WTC11 (cell line): ENCODE results near the gene PPP1R12B.

Experiments
- ATF1 ChIP-seq: sonication (generic); formaldehyde crosslinking; IDR thresholded peaks from 2 replicates; pipeline ENCODE4 v1.8.1; 2023; ENCODE audit warnings: mild to moderate bottlenecking, moderate library complexity, missing genetic modification reagents
- CTCF ChIP-seq: fragments of 200-600 bp; IDR thresholded peaks from 2 replicates; pipeline ENCODE4 v1.8.0; 2022; ENCODE audit warnings: antibody characterized with exemption
- FOXP1 ChIP-seq: sonication (generic); formaldehyde crosslinking; IDR thresholded peaks from 2 replicates; pipeline ENCODE4 v1.8.0; 2022; ENCODE audit warnings: missing genetic modification reagents, mild to moderate bottlenecking, moderate library complexity, borderline replicate concordance
- MAX ChIP-seq: sonication (generic); formaldehyde crosslinking; IDR thresholded peaks from 2 replicates; pipeline ENCODE4 v1.8.0; 2022; ENCODE audit warnings: mild to moderate bottlenecking, missing genetic modification reagents
- PRDM15 ChIP-seq: sonication (generic); formaldehyde crosslinking; IDR thresholded peaks from 2 replicates; pipeline ENCODE4 v1.8.0; 2022; ENCODE audit warnings: missing genetic modification reagents
- TF ChIP-seq, protein P1 (sequence below): sonication (generic); formaldehyde crosslinking; IDR thresholded peaks from 2 replicates; pipeline ENCODE4 v1.8.1; 2023; ENCODE audit warnings: mild to moderate bottlenecking, missing genetic modification reagents

DNA sequence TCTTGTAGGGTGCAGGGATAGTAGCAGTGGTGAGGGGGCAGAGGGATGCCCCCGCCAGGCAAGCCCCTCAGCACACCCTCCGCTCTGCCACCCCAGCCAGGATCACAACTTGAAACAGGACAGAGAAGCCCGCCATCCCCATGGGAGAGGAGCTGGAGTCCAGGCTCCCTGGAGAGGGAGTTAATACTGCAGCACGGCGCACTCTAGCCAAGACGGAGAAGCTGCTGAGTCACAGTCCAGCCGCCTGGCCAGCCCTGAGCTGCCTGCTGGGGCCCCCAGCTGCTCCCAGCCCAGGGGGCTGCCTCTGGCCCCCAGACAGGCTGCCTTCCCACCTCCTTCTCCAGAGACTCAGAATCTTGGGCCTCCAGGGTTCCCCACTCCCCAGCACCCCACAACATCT lies 274.6 kb downstream of the PPP1R12B start:
- no peak for TF ChIP-seq ATF1 (CRISPR knock-in tag)
- no peak for TF ChIP-seq CTCF
- TF ChIP-seq, protein P1, sequence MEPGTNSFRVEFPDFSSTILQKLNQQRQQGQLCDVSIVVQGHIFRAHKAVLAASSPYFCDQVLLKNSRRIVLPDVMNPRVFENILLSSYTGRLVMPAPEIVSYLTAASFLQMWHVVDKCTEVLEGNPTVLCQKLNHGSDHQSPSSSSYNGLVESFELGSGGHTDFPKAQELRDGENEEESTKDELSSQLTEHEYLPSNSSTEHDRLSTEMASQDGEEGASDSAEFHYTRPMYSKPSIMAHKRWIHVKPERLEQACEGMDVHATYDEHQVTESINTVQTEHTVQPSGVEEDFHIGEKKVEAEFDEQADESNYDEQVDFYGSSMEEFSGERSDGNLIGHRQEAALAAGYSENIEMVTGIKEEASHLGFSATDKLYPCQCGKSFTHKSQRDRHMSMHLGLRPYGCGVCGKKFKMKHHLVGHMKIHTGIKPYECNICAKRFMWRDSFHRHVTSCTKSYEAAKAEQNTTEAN (CRISPR knock-in tag): no peak
- TF ChIP-seq PRDM15 (CRISPR knock-in tag): no peak
- no peak for TF ChIP-seq FOXP1 (CRISPR knock-in tag)
- TF ChIP-seq MAX (CRISPR knock-in tag): no peak
